ENCODE results near the gene ANKRD11. TPM values are rescaled to one million over a fixed set of nuclear protein-coding genes. Genes with fewer than 3 reads are reported as not detected.
"Not testable (repeated sequence)": the region's sequence is repeated elsewhere in the genome, so short reads cannot be mapped to it uniquely, and the experiment has no call there.

The ANKRD11 gene
- polyA plus RNA-seq, 1 donor (not counting 4 experiments of a cell fraction or from before 2014, with no cell fraction given) = 30.1 TPM

- Histone ChIP-seq H3K4me1 (ENCODE audit: control insufficient read depth, extremely low read depth, insufficient read depth, low read length) (no peaks in the 10 kb centered on the region), H3K9ac (ENCODE audit: control insufficient read depth, extremely low read depth, insufficient read depth, low read length) (no peak overlapping the region), H2AFZ (ENCODE audit: control insufficient read depth, low read length) (no peak overlapping the region), H3K9me1 (ENCODE audit: control insufficient read depth, extremely low read depth, insufficient read depth, low read length) (no peaks in the 10 kb centered on the region), H3K4me2 (ENCODE audit: control insufficient read depth, extremely low read depth, insufficient read depth, low read depth, low read length) (peak overlapping the region; percentile 54), H3K79me2 (ENCODE audit: control insufficient read depth, insufficient read depth, low read length) (no peaks in the 10 kb centered on the region), H4K20me1 (ENCODE audit: control insufficient read depth, extremely low read depth, insufficient read depth, low read length) (no peaks in the 10 kb centered on the region), H3K36me3 (ENCODE audit: control insufficient read depth in 2 of 2, extremely low read depth in 1 of 2, insufficient read depth in 2 of 2, low read length in 2 of 2) (no peaks in the 10 kb centered on the region), H3K9me3 (ENCODE audit: control insufficient read depth, low read depth, low read length) (no peaks in the 10 kb centered on the region), H3K27me3 (ENCODE audit: control insufficient read depth, extremely low read depth, insufficient read depth, low read length) (no peaks in the 10 kb centered on the region), H3K4me3 (ENCODE audit: control insufficient read depth in 2 of 3, extremely low read depth in 1 of 3, insufficient read depth in 2 of 3, low read depth in 1 of 3, low read length in 3 of 3) (no peak overlapping the region), H3K27ac (ENCODE audit: control insufficient read depth, insufficient read depth, low read length) (no peak overlapping the region)
- DNase-seq (ENCODE audit: low read depth, low spot score) = no peak
- TF ChIP-seq, protein P1, sequence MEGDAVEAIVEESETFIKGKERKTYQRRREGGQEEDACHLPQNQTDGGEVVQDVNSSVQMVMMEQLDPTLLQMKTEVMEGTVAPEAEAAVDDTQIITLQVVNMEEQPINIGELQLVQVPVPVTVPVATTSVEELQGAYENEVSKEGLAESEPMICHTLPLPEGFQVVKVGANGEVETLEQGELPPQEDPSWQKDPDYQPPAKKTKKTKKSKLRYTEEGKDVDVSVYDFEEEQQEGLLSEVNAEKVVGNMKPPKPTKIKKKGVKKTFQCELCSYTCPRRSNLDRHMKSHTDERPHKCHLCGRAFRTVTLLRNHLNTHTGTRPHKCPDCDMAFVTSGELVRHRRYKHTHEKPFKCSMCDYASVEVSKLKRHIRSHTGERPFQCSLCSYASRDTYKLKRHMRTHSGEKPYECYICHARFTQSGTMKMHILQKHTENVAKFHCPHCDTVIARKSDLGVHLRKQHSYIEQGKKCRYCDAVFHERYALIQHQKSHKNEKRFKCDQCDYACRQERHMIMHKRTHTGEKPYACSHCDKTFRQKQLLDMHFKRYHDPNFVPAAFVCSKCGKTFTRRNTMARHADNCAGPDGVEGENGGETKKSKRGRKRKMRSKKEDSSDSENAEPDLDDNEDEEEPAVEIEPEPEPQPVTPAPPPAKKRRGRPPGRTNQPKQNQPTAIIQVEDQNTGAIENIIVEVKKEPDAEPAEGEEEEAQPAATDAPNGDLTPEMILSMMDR (optimal IDR thresholded peaks at IDR 0.05 in 1 of 3, IDR thresholded peaks at IDR 0.05 in 1 of 3, conservative IDR thresholded peaks at IDR 0.05 in 1 of 3; ENCODE audit: extremely low read depth in 1 of 3, insufficient read depth in 2 of 3, low read length in 3 of 3) = no peak
- no peak for TF ChIP-seq EZH2 (IDR thresholded peaks at IDR 0.05; ENCODE audit: low read length)
- FAIRE-seq = no peak
- dilution Hi-C loops (cut with MboI; ENCODE audit: extremely low pct_ligation_motif_present, low sequenced_read_pairs) = no loop called here
Observed at GRCh38 chr16:89248196-89248982, 242.0 kb downstream of the ANKRD11 start.

DNA sequence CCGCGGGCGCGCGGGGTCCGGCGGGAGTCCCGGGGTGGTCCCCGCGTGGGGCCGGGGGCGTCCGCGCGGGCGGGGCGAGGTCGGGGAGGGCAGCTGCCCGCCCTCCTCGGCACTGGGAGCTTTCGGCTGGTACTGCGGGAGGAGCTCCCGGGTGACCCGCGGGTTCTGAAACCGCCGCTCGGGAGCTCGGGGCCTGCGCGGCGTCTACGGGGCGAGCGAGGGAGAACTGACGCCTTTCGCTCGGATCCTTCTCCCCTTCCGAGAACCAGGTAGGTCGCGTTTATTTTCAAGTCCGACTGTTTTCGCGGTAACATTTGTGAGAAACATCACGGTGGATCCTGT lies 242.7 kb downstream of the ANKRD11 start:
- Histone ChIP-seq H3K4me2 (ENCODE audit: control insufficient read depth, extremely low read depth, insufficient read depth, low read depth, low read length) (peak overlapping the region; percentile 54), H3K4me3 (ENCODE audit: control insufficient read depth in 2 of 3, extremely low read depth in 1 of 3, insufficient read depth in 2 of 3, low read depth in 1 of 3, low read length in 3 of 3) (peak overlapping the region in 2 of 3 experiments; percentile 18 to 38)
- DNase-seq (ENCODE audit: low read depth, low spot score); H3K36me3 ChIP-seq (ENCODE audit: control insufficient read depth in 2 of 2, extremely low read depth in 1 of 2, insufficient read depth in 2 of 2, low read length in 2 of 2); dilution Hi-C loops (cut with MboI; ENCODE audit: extremely low pct_ligation_motif_present, low sequenced_read_pairs); H3K4me1 ChIP-seq (ENCODE audit: control insufficient read depth, extremely low read depth, insufficient read depth, low read length); H3K9me3 ChIP-seq (ENCODE audit: control insufficient read depth, low read depth, low read length); H3K79me2 ChIP-seq (ENCODE audit: control insufficient read depth, insufficient read depth, low read length); H3K9me1 ChIP-seq (ENCODE audit: control insufficient read depth, extremely low read depth, insufficient read depth, low read length); H3K27me3 ChIP-seq (ENCODE audit: control insufficient read depth, extremely low read depth, insufficient read depth, low read length); H4K20me1 ChIP-seq (ENCODE audit: control insufficient read depth, extremely low read depth, insufficient read depth, low read length); H2AFZ ChIP-seq (ENCODE audit: control insufficient read depth, low read length); H3K9ac ChIP-seq (ENCODE audit: control insufficient read depth, extremely low read depth, insufficient read depth, low read length); H3K27ac ChIP-seq (ENCODE audit: control insufficient read depth, insufficient read depth, low read length); FAIRE-seq: not testable (repeated sequence)
